AG04449 (cell line): ENCODE measurements around the gene PRDM11.

Experiments used
- CTCF ChIA-PET: fragments of 350-600 bp; formaldehyde crosslinking; extraction: SDS; loops from one replicate; lab custom pipeline; 2021; ENCODE audit warnings: antibody characterized with exemption; lab: Yijun Ruan, JAX
- POLR2A ChIA-PET: fragments of 400-600, 350-600 bp; formaldehyde crosslinking; extraction: SDS; loops from one replicate; lab custom pipeline; 2020; ENCODE audit warnings: antibody characterized with exemption, inconsistent platforms; lab: Yijun Ruan, JAX
- DNase-seq: peaks from one replicate; pipeline ENCODE4 v3.0.0-alpha.2; 2010; ENCODE audit warnings: low read depth, low spot score
- H3K4me3 ChIP-seq: 2 replicates; pipeline ENCODE4 v1.5.1; 2011; ENCODE audit warnings: low read depth, mild to moderate bottlenecking, control low read depth, low read length
- TF ChIP-seq, protein P1 (sequence below): IDR thresholded peaks from one replicate; pipeline ENCODE4 v1.5.1; 2011; ENCODE audit warnings: mild to moderate bottlenecking, moderate library complexity, low read length, control low read depth, inconsistent platforms; ENCODE audit not compliant: insufficient read depth; ENCODE audit errors: missing control alignments

PRDM11 gene

DNA sequence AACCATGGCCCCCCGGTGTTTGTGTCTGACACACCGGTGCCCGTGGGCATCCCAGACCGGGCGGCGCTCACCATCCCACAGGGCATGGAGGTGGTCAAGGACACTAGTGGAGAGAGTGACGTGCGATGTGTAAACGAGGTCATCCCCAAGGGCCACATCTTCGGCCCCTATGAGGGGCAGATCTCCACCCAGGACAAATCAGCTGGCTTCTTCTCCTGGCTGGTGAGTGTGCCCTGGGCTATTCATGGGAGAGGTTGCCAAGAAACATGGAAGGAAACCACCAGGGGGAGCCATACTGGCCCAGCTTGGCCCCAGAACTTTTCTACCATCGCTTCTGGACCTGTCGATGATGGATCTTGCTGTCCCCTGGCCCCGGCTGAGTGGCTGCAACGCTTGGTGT, 36.5 kb downstream of the PRDM11 start:
- no peak for DNase-seq
- ChIA-PET CTCF (interaction anchor here (0.8 to 2.9 kb wide), 11 partner anchors 10 to 111 kb away, joined by 3 to 21 read pairs (median 4); no protein-coding TSS in a partner anchor), POLR2A (no interaction called here)
- no peak overlapping the region for H3K4me3 ChIP-seq
- TF ChIP-seq, protein P1, sequence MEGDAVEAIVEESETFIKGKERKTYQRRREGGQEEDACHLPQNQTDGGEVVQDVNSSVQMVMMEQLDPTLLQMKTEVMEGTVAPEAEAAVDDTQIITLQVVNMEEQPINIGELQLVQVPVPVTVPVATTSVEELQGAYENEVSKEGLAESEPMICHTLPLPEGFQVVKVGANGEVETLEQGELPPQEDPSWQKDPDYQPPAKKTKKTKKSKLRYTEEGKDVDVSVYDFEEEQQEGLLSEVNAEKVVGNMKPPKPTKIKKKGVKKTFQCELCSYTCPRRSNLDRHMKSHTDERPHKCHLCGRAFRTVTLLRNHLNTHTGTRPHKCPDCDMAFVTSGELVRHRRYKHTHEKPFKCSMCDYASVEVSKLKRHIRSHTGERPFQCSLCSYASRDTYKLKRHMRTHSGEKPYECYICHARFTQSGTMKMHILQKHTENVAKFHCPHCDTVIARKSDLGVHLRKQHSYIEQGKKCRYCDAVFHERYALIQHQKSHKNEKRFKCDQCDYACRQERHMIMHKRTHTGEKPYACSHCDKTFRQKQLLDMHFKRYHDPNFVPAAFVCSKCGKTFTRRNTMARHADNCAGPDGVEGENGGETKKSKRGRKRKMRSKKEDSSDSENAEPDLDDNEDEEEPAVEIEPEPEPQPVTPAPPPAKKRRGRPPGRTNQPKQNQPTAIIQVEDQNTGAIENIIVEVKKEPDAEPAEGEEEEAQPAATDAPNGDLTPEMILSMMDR: peak; percentile 46

DNA sequence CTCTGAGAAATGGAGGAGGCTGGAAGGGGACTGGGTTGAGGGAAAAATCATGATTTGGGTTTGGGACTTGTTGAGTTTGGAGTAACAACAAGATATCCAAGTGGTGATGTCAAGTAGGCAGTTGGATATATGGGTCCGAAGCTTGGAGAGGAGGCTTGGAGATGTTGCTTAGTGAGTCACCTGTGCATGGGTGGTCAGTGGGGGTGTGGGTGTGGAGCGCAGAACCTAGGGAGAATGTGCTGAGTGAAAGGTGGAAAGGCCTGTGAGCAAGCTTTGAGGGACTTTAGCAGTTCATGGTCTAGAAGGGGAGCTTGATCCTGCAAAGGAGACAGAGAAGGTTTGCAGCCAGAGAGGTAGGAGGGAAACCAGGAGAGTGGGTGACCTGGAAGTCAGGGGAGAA, 38.2 kb downstream of the PRDM11 start:
- CTCF ChIA-PET: interaction anchor here (0.9 to 2.9 kb wide), 6 partner anchors 9 to 107 kb away, joined by 3 to 21 read pairs (median 4); no protein-coding TSS in a partner anchor
- no peak for DNase-seq
- TF ChIP-seq, protein P1: no peak
- POLR2A ChIA-PET: no interaction called here
- H3K4me3 ChIP-seq: no peak overlapping the region

DNA sequence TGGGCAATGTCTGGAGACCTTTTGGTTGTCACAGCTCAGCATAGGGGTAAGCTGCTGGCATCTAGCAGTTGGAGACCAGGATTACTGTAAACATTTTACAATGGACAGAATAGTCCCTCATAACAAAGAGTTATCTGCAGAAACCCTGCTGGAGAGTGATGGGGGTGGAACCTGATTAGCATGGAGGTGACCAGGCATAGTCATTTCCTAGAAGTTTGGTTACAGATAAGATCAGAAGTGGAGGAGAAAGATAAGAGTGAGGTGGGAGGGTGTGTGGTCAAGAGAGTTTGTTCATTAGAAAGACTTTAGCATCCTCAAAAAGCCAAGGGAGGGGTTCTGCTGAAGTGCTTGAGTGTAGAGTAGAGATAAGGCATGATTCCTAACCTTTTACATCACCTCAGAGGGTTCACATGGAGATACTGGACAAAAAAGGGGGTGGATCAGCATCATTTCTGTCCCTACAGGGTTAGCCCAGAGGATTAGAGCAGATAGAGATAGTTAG, 38.8 kb downstream of the PRDM11 start:
- POLR2A ChIA-PET: no interaction called here
- CTCF ChIA-PET: interaction anchor here (1.0 to 1.3 kb wide), 2 partner anchors 11 to 15 kb away, joined by 3 to 5 read pairs; no protein-coding TSS in a partner anchor

DNA sequence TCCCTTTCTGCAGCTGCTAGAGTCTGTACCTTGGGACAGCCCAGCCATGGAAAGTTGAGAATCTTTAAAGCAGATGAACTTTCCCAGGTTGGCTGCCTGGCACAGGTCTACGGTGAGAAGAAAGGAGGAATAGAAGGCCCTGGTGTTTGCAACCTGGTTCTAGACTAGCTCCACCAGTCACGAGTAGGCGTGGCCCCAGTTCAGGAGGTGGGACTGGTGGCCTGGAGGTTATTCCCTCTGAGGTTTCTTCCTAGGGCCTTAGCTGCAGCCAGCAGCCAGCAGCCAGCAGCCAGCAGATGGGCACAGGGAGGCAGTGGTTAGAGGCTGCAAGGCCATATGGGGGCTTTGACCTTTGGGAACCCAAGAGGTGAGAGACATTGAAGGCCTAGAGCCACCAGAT, 40.9 kb downstream of the PRDM11 start:
- ChIA-PET POLR2A (no interaction called here), CTCF (interaction anchor here (0.7 to 0.8 kb wide), 2 partner anchors 48 to 65 kb away, joined by 3 read pairs; no protein-coding TSS in a partner anchor)
- H3K4me3 ChIP-seq: no peak overlapping the region
- DNase-seq: no peak
- TF ChIP-seq, protein P1: no peak

More for the DNA sequence above, 38.8 kb downstream of the PRDM11 start:
- TF ChIP-seq, protein P1: no peak
- DNase-seq: no peak
- no peak overlapping the region for H3K4me3 ChIP-seq

DNA sequence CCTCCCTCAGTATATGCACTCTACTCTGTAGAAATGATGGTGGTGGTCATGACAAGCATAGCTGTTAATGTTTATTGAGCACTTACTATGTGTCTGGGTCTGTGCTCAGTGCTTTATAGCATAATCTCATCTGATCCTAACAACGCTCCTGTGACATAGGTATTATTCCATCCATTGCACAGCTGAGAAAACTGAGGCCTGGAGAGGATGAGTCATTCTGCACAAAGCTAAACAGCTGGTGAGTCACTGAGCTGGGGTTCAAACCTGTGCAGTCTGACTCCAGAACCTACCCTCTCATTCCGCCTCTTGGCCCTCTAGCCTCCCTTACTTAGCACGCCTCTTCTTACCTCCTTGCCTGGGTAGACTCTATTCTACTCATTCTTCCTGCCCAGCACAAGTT, 41.7 kb downstream of the PRDM11 start:
- ChIA-PET CTCF (interaction anchor here (0.7 kb wide), 1 partner anchor 64 kb away, joined by 3 read pairs; no protein-coding TSS in a partner anchor), POLR2A (no interaction called here)
- TF ChIP-seq, protein P1: no peak
- DNase-seq: no peak
- no peak overlapping the region for H3K4me3 ChIP-seq

DNA sequence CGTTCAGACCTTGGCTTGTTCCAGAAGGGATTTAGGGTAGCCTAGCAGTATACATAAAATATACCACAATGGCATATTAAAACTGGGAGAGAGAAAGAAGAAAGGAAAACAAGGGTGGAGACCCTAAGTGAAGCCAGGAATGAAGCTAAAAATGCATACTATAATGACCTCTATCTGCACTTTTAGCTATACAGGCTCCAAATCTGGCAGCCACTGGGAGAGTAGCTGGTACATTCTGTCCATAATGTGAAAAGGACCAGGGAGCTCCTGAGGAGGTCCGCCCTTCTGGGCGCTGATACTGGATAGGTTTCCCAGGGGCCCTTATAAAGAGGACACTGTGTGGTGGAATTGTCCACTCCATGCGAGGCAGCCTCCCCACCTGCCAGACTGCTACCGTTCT, 42.8 kb downstream of the PRDM11 start:
- no peak overlapping the region for H3K4me3 ChIP-seq
- no peak for DNase-seq
- ChIA-PET CTCF (interaction anchor here (1.3 to 1.4 kb wide), 2 partner anchors 44 to 53 kb away, joined by 3 to 5 read pairs; no protein-coding TSS in a partner anchor), POLR2A (interaction anchor here (0.6 kb wide), 1 partner anchor 624 kb away, joined by 3 read pairs; the partner anchor contains the start of gene CD82)
- TF ChIP-seq, protein P1: no peak
